Esophagus mucosa (tissue), 1 donor: ENCODE data around the gene DHX34. TPM values are rescaled to one million over a fixed set of nuclear protein-coding genes. Genes with fewer than 3 reads are reported as not detected.
"Not testable (repeated sequence)": the region's sequence is repeated elsewhere in the genome, so short reads cannot be mapped to it uniquely, and the experiment has no call there.

Source experiments
- ATAC-seq: fragments of 200-7000 bp; cut with Tn5 transposase; one replicate; pipeline ENCODE4 v1.9.1; 2020
- total RNA-seq: library from RNA; stranded (reverse); gene quantifications from one replicate; pipeline ENCODE4 v1.2.4, GENCODE V29; 2023
- donor health status: DM: yes; HTN: yes; CAD: no.

The DHX34 gene
- 7.9 TPM for total RNA-seq

GRCh38 chr19:47348819-47349795, at the start of gene DHX34:
TSS of gene DHX34 (plus strand) at chr19:47349315. CDS start at chr19:47353031, 3,716 bp downstream.
- ATAC-seq: peak; percentile 100

- ATAC-seq: not testable (repeated sequence)
Observed at GRCh38 chr19:47300867-47301266, 48.2 kb upstream of the DHX34 start.

GRCh38 chr19:47302249-47302648, 46.9 kb upstream of the DHX34 start:
- ATAC-seq: no peak

GRCh38 chr19:47303966-47304365, 45.1 kb upstream of the DHX34 start:
- no peak for ATAC-seq

GRCh38 chr19:47305309-47305751, 43.8 kb upstream of the DHX34 start:
- peak; percentile 72 for ATAC-seq

GRCh38 chr19:47306303-47306702, 42.8 kb upstream of the DHX34 start:
- no peak for ATAC-seq

GRCh38 chr19:47309038-47309437, 40.1 kb upstream of the DHX34 start:
- ATAC-seq: no peak

- no peak for ATAC-seq
Observed at GRCh38 chr19:47309608-47310007, 39.5 kb upstream of the DHX34 start, which contains the start of gene C5AR1. TSS of gene C5AR1 (plus strand) at chr19:47309861. CDS start at chr19:47309896, 35 bp downstream.

GRCh38 chr19:47310323-47310722, 38.8 kb upstream of the DHX34 start:
- no peak for ATAC-seq

GRCh38 chr19:47310819-47311218, 38.3 kb upstream of the DHX34 start:
- no peak for ATAC-seq

- ATAC-seq: no peak
Observed at GRCh38 chr19:47312366-47313006, 36.6 kb upstream of the DHX34 start.

- no peak for ATAC-seq
Observed at GRCh38 chr19:47313754-47314295, 35.3 kb upstream of the DHX34 start.

GRCh38 chr19:47315125-47315821, 33.8 kb upstream of the DHX34 start:
- peak; percentile 98 for ATAC-seq

GRCh38 chr19:47316513-47316912, 32.6 kb upstream of the DHX34 start:
- no peak for ATAC-seq

GRCh38 chr19:47319923-47320871, 28.9 kb upstream of the DHX34 start:
- ATAC-seq: no peak

GRCh38 chr19:47321630-47322029, 27.5 kb upstream of the DHX34 start:
- no peak for ATAC-seq

- no peak for ATAC-seq
Observed at GRCh38 chr19:47322058-47322457, 27.1 kb upstream of the DHX34 start.

GRCh38 chr19:47323409-47323808, 25.7 kb upstream of the DHX34 start:
- ATAC-seq: no peak

GRCh38 chr19:47323872-47324271, 25.2 kb upstream of the DHX34 start:
- ATAC-seq: no peak

GRCh38 chr19:47324502-47324901, 24.6 kb upstream of the DHX34 start:
- peak; percentile 43 for ATAC-seq

- peak; percentile 19 for ATAC-seq
Observed at GRCh38 chr19:47330466-47330869, 18.6 kb upstream of the DHX34 start.
